Rectal smooth muscle tissue (tissue), 1 donor: Measurements from ENCODE around the gene RNF186.
"Not testable (repeated sequence)": the region's sequence is repeated elsewhere in the genome, so short reads cannot be mapped to it uniquely, and the experiment has no call there.

Experiments
- H3K27ac ChIP-seq: one replicate; pipeline ENCODE4 v1.7.0; 2013; ENCODE audit warnings: low read depth, low read length, inconsistent platforms
- H3K27me3 ChIP-seq: one replicate; pipeline ENCODE4 v1.7.0; 2013; ENCODE audit warnings: low read length; ENCODE audit not compliant: control insufficient read depth, insufficient read depth
- H3K36me3 ChIP-seq: one replicate; pipeline ENCODE4 v1.7.0; 2013; ENCODE audit warnings: low read length; ENCODE audit not compliant: control insufficient read depth, insufficient read depth
- H3K4me1 ChIP-seq: one replicate; pipeline ENCODE4 v1.7.0; 2013; ENCODE audit warnings: low read length; ENCODE audit not compliant: control insufficient read depth, insufficient read depth
- H3K4me3 ChIP-seq: one replicate; pipeline ENCODE4 v1.7.0; 2013; ENCODE audit warnings: low read length
- H3K9ac ChIP-seq: one replicate; pipeline ENCODE4 v1.7.0; 2013; ENCODE audit warnings: low read length

RNF186 gene, protein sequence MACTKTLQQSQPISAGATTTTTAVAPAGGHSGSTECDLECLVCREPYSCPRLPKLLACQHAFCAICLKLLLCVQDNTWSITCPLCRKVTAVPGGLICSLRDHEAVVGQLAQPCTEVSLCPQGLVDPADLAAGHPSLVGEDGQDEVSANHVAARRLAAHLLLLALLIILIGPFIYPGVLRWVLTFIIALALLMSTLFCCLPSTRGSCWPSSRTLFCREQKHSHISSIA

DNA sequence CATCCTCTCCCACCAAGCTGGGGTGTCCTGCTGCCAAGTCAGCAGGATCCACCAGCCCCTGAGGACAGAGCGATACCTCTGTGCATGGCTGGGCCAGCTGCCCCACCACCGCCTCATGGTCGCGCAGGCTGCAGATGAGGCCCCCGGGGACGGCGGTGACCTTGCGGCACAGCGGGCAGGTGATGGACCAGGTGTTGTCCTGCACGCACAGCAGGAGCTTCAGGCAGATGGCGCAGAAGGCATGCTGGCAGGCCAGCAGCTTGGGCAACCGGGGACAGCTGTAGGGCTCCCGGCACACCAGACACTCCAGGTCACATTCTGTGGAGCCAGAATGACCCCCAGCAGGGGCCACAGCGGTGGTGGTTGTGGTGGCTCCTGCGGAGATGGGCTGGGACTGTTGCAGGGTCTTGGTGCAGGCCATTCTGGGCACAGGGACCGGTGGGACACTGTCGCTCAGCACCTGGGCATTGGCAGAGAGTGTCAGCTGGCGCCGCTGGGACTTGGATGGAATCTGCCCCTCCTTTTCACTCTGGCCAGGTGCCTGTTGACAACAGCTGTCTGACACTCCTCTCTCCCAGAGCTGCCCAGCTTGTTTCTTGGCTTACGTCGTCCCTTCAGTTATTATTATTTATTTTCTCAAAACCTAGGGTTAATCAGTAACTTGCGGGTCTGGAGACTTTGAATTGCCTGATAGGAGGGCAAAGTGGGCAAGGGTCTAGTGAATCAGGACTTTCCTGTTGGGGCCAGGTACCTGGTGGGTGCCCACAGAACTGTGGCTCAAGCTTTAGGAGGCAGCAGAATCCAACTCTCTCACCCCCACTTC, at the start of gene RNF186:
Gene RNF186, minus strand, starts transcription at position 603 of the 823 bp plus-strand sequence. Its CDS starts 182 bp downstream, at position 421.
- Histone ChIP-seq H3K4me1 (no peaks in the 10 kb centered on the region), H3K27ac (no peak within 1 kb of the TSS), H3K27me3 (no peaks in the 10 kb centered on the region), H3K9ac (peak within 1 kb of the TSS; percentile 4), H3K36me3 (no peaks in the 10 kb centered on the region), H3K4me3 (peak within 1 kb of the TSS; percentile 61)

GRCh38 chr1:19864570-19865160, 49.6 kb upstream of the RNF186 start:
- H3K27me3 ChIP-seq = no peaks in the 10 kb centered on the region
- no peak overlapping the region for H3K4me3 ChIP-seq
- H3K9ac ChIP-seq = no peak overlapping the region
- no peaks in the 10 kb centered on the region for H3K4me1 ChIP-seq
- no peaks in the 10 kb centered on the region for H3K36me3 ChIP-seq
- no peak overlapping the region for H3K27ac ChIP-seq

DNA sequence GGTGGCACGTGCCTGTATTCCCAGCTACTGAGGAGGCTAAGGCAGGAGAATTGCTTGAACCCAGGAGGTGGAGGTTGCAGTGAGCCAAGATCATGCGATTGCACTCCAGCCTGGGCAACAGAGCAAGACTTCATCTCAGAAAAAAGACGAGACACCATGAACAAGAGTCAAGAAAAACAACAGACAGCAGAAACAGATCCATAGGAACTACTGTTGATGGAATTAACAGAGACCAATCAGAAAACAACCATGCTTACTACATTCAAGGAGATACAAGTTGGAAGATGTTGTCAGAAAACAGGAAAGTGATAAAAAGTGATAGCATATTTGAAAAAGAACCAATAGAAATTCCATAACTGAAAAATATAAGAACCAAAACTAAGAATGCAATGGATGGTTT, 47.9 kb upstream of the RNF186 start:
- Histone ChIP-seq H3K27me3 (no peaks in the 10 kb centered on the region), H3K36me3 (no peaks in the 10 kb centered on the region), H3K4me3 (no peak overlapping the region), H3K9ac (no peak overlapping the region), H3K4me1 (no peaks in the 10 kb centered on the region), H3K27ac (no peak overlapping the region)

GRCh38 chr1:19861842-19862530, 46.9 kb upstream of the RNF186 start:
- H3K4me1 ChIP-seq = no peaks in the 10 kb centered on the region
- no peak overlapping the region for H3K4me3 ChIP-seq
- H3K36me3 ChIP-seq = no peaks in the 10 kb centered on the region
- H3K9ac ChIP-seq = no peak overlapping the region
- no peaks in the 10 kb centered on the region for H3K27me3 ChIP-seq
- no peak overlapping the region for H3K27ac ChIP-seq

DNA sequence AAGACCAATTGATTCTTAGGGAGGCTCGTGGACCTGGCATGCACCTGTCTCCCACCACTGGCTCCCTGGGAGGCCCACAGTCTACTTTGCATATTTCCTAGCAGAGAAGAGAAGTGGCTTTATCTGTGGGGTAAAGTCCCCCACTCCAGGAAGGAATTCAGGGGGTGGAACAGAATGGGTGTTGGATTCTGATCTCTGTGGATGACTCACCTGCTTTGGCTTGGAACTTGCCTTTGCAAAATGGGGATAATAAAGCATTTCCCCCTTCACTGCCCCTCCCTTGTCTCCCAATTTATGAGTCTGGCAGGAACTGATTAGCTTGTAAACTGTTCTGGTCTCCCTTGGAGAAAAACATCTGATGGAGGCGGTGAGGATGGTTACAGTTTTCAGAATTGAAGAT, 46.0 kb upstream of the RNF186 start:
- Histone ChIP-seq H3K27ac (peak overlapping the region; percentile 3), H3K4me3 (no peak overlapping the region), H3K4me1 (no peaks in the 10 kb centered on the region), H3K36me3 (no peaks in the 10 kb centered on the region), H3K27me3 (no peaks in the 10 kb centered on the region), H3K9ac (no peak overlapping the region)

DNA sequence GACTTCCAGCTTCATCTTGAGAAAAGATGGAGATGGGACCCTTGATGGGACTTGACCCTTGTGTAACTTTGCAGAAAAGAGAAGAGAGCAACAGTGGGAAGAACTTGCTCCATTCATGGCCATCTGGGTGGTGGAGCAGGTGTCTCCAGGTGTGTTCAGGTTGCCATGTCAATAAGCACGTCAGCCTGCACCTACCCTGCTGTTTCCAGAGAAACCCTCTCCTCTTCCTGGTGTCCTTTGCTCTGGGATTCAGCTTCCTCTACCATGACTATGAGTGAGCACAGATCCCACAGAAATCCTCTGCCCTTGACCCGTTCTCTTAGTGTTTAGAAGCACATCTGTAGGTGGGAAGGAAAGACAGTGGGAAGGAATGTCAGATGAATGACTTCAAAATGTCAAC, 45.3 kb upstream of the RNF186 start:
- no peak overlapping the region for H3K4me3 ChIP-seq
- no peaks in the 10 kb centered on the region for H3K27me3 ChIP-seq
- no peak overlapping the region for H3K9ac ChIP-seq
- no peaks in the 10 kb centered on the region for H3K4me1 ChIP-seq
- H3K36me3 ChIP-seq = no peaks in the 10 kb centered on the region
- H3K27ac ChIP-seq = no peak overlapping the region

- H3K4me3 ChIP-seq = no peak overlapping the region
- H3K27ac ChIP-seq = no peak overlapping the region
- H3K27me3 ChIP-seq = no peaks in the 10 kb centered on the region
- no peaks in the 10 kb centered on the region for H3K4me1 ChIP-seq
- H3K36me3 ChIP-seq = no peaks in the 10 kb centered on the region
- H3K9ac ChIP-seq = no peak overlapping the region
Measured at GRCh38 chr1:19859876-19860275, 44.8 kb upstream of the RNF186 start.

DNA sequence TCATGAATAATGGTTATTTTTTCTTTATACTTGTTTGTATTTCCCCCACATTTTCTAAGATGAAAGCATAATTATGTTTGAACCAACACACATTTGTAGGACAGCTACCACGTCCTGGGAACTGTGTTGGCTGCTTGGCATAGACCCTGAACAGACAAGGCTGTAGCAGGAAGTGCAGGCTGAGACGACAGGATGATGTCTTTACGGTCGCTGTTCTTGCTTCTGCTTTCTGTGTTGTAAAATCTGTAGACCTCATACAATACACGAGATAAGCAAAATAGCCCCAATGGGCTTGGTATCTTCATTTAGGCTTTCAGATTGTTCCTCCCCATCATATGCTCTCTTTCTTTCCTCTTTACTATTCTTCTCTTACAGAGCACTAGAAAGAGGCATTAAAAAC, 43.8 kb upstream of the RNF186 start:
- H3K9ac ChIP-seq = no peak overlapping the region
- no peak overlapping the region for H3K4me3 ChIP-seq
- no peaks in the 10 kb centered on the region for H3K36me3 ChIP-seq
- no peaks in the 10 kb centered on the region for H3K27me3 ChIP-seq
- H3K4me1 ChIP-seq = no peaks in the 10 kb centered on the region
- H3K27ac ChIP-seq = no peak overlapping the region

DNA sequence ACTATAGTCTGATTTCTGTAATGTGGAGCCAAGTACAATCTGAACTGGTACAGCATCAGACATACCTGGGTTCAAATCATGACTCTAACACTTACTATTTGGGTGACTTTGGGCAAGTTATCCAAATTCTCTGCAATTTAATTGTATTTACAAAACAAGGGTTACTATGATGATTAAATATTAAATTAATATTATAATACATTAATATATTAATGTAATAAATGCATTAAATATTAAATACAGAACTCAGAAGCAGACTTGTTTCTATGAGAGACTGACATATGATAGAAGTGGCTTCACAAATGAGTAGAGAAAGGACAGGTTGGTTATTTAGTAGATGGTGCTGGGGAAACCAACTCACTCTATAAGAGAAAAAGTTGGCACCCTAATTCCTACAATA, 39.8 kb upstream of the RNF186 start:
- Histone ChIP-seq H3K9ac (no peak overlapping the region), H3K27me3 (no peaks in the 10 kb centered on the region), H3K4me3 (no peak overlapping the region)

GRCh38 chr1:19852036-19852435, 37.0 kb upstream of the RNF186 start:
- no peaks in the 10 kb centered on the region for H3K36me3 ChIP-seq
- H3K27ac ChIP-seq = no peak overlapping the region
- H3K9ac ChIP-seq = no peak overlapping the region
- no peak overlapping the region for H3K4me3 ChIP-seq
- no peaks in the 10 kb centered on the region for H3K4me1 ChIP-seq
- no peaks in the 10 kb centered on the region for H3K27me3 ChIP-seq

More for the DNA sequence above, 39.8 kb upstream of the RNF186 start:
- Histone ChIP-seq H3K36me3 (no peaks in the 10 kb centered on the region), H3K4me1 (no peaks in the 10 kb centered on the region), H3K27ac (no peak overlapping the region)

DNA sequence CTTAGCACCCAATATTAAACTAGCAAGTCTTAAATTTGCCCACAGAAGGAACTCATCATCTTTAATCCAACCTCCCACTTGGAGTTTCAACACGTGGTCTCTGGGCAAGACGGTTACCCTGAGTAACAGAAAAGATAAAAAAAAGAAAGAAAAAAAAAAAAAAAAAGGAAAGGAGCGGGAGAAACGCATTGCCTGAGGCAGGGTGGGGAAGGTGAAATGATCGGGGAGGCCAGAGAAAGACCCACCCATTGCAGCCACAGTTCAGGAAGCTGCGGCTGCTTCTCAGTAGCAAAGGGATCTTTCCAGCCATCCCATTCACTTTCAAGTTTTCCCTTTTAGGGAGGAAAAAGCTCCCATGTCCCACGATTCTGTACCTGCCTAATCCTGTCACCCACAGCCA, 35.1 kb upstream of the RNF186 start:
- Histone ChIP-seq H3K36me3 (no peaks in the 10 kb centered on the region), H3K9ac (no peak overlapping the region), H3K27ac (no peak overlapping the region), H3K27me3 (no peaks in the 10 kb centered on the region), H3K4me1 (no peaks in the 10 kb centered on the region), H3K4me3 (no peak overlapping the region)

- H3K27ac ChIP-seq, H3K4me3 ChIP-seq, H3K9ac ChIP-seq, H3K36me3 ChIP-seq, H3K4me1 ChIP-seq, H3K27me3 ChIP-seq: not testable (repeated sequence)
Measured at GRCh38 chr1:19849307-19849706, 34.2 kb upstream of the RNF186 start.
